Ureter (tissue), 1 donor: ENCODE measurements around the gene VCP. TPM values are rescaled to one million over a fixed set of nuclear protein-coding genes. Genes with fewer than 3 reads are reported as not detected.

Experiments
- DNase-seq: peaks from one replicate; pipeline ENCODE4 v3.0.0-alpha.2; 2020; ENCODE audit warnings: low spot score
- total RNA-seq: library from RNA; stranded (reverse); gene quantifications from one replicate; pipeline ENCODE4 v1.2.4, GENCODE V29; 2023
- donor health status: DM: yes; HTN: yes; CAD: no.

Gene VCP
- total RNA-seq, 1 donor from 2014 or later = 217 TPM

- no peak for DNase-seq
Measured at GRCh38 chr9:35014517-35014916, 57.9 kb downstream of the VCP start.

GRCh38 chr9:35010351-35010958 is 62.0 kb downstream of the VCP start:
- DNase-seq = no peak

Other genes with a start within 250 kb of the VCP start
- gene PHF24, start 114.3 kb downstream of the VCP start, total RNA-seq = 1.7 TPM
- gene DNAJB5, start 82.9 kb downstream of the VCP start, total RNA-seq = 24.2 TPM
- 19.3 TPM for gene FANCG, start 7.3 kb upstream of the VCP start, total RNA-seq
- 35.2 TPM for gene PIGO, start 24.0 kb upstream of the VCP start, total RNA-seq
- 100 TPM for gene STOML2, start 30.5 kb upstream of the VCP start, total RNA-seq
- 11.5 TPM for gene ATOSB, start 43.2 kb upstream of the VCP start, total RNA-seq
- 49.5 TPM for gene UNC13B, start 89.4 kb upstream of the VCP start, total RNA-seq